Right ventricle myocardium superior (tissue), 1 donor: ENCODE measurements around the gene CSRP1. TPM values are rescaled to one million over a fixed set of nuclear protein-coding genes. Genes with fewer than 3 reads are reported as not detected.
"Not testable (repeated sequence)": the region's sequence is repeated elsewhere in the genome, so short reads cannot be mapped to it uniquely, and the experiment has no call there.

ENCODE experiments used
- ATAC-seq: fragments of 200-7000 bp; cut with Tn5 transposase; one replicate; pipeline ENCODE4 v1.9.1; 2020; ENCODE audit warnings: mild to moderate bottlenecking; ENCODE audit not compliant: poor library complexity
- DNase-seq: peaks from one replicate; pipeline ENCODE4 v3.0.0-alpha.2; 2020
- intact Hi-C: fragments of 100-400 bp; cut with DNase I; formaldehyde crosslinking; loops from one replicate; pipeline ENCODE4 v1.11.2; 2022
- total RNA-seq: library from RNA; stranded (reverse); fragmentation: NEBNext Ultra II Directional; extraction: Animal tissue kit (Norgen Biotek cat#: 25700); gene quantifications from one replicate; pipeline ENCODE4 v1.2.1, GENCODE V29; 2021
- donor health status: DM: no; HTN: yes; CAD: no; lungs with severe emphysema.

Gene CSRP1
- total RNA-seq, 1 donor from 2014 or later = 53.1 TPM

GRCh38 chr1:201538612-201539551, 32.0 kb upstream of the CSRP1 start, which contains the start of gene NAV1:
TSS of gene NAV1 (plus strand) at chr1:201539127. CDS start at chr1:201622885, 83,758 bp downstream.
- intact Hi-C loops = no loop called here
- DNase-seq (peak; percentile 81), ATAC-seq (peak; percentile 58)

- ATAC-seq (no peak), DNase-seq (no peak)
- intact Hi-C loops = no loop called here
Observed at GRCh38 chr1:201537891-201538611, 31.1 kb upstream of the CSRP1 start.

- intact Hi-C loops = no loop called here
- ATAC-seq = no peak
- DNase-seq = no peak
Observed at GRCh38 chr1:201537467-201537866, 30.5 kb upstream of the CSRP1 start.

- DNase-seq (no peak), ATAC-seq (no peak)
- intact Hi-C loops = no loop called here
Observed at GRCh38 chr1:201537028-201537427, 30.1 kb upstream of the CSRP1 start.

- peak; percentile 36 for ATAC-seq
- peak; percentile 73 for DNase-seq
- intact Hi-C loops = no loop called here
Observed at GRCh38 chr1:201536558-201536957, 29.6 kb upstream of the CSRP1 start.

- DNase-seq = no peak
- intact Hi-C loops = no loop called here
- ATAC-seq = no peak
Observed at GRCh38 chr1:201535919-201536245, 29.0 kb upstream of the CSRP1 start.

- DNase-seq = no peak
- peak; percentile 18 for ATAC-seq
- intact Hi-C loops = no loop called here
Observed at GRCh38 chr1:201535046-201535918, 28.4 kb upstream of the CSRP1 start.

- ATAC-seq = no peak
- DNase-seq = no peak
- intact Hi-C loops = loop anchor here (5.0 kb wide), 1 partner anchor 258 kb away; no protein-coding TSS in a partner anchor
Observed at GRCh38 chr1:201533836-201534235, 26.9 kb upstream of the CSRP1 start.

GRCh38 chr1:201531551-201532425, 24.9 kb upstream of the CSRP1 start:
- ATAC-seq (peak; percentile 29), DNase-seq (no peak)
- intact Hi-C loops = loop anchor here (5.0 kb wide), 1 partner anchor 261 kb away; no protein-coding TSS in a partner anchor

- intact Hi-C loops = loop anchor here (5.0 kb wide), 1 partner anchor 261 kb away; no protein-coding TSS in a partner anchor
- ATAC-seq = peak; percentile 91
Observed at GRCh38 chr1:201530741-201531531, 24.0 kb upstream of the CSRP1 start.

GRCh38 chr1:201528631-201529252, 21.8 kb upstream of the CSRP1 start:
- ATAC-seq = no peak
- no peak for DNase-seq
- intact Hi-C loops = no loop called here

More at GRCh38 chr1:201530741-201531531, 24.0 kb upstream of the CSRP1 start:
- DNase-seq = peak; percentile 91

- intact Hi-C loops = no loop called here
- ATAC-seq = no peak
Observed at GRCh38 chr1:201527879-201528278, 21.0 kb upstream of the CSRP1 start.

GRCh38 chr1:201525193-201525778, 18.4 kb upstream of the CSRP1 start:
- intact Hi-C loops = no loop called here
- no peak for ATAC-seq
- DNase-seq = no peak

More at GRCh38 chr1:201527879-201528278, 21.0 kb upstream of the CSRP1 start:
- DNase-seq = no peak

GRCh38 chr1:201520046-201520575, 13.2 kb upstream of the CSRP1 start:
- ATAC-seq, DNase-seq, intact Hi-C loops: not testable (repeated sequence)

- intact Hi-C loops = no loop called here
- no peak for DNase-seq
Observed at GRCh38 chr1:201518071-201518470, 11.1 kb upstream of the CSRP1 start.

GRCh38 chr1:201517631-201518030, 10.7 kb upstream of the CSRP1 start:
- DNase-seq = no peak

More at GRCh38 chr1:201518071-201518470, 11.1 kb upstream of the CSRP1 start:
- no peak for ATAC-seq

More at GRCh38 chr1:201517631-201518030, 10.7 kb upstream of the CSRP1 start:
- intact Hi-C loops = no loop called here
- ATAC-seq = no peak
